ENCODE results near the gene SH2D3A.

- TF ChIP-seq, protein P1, sequence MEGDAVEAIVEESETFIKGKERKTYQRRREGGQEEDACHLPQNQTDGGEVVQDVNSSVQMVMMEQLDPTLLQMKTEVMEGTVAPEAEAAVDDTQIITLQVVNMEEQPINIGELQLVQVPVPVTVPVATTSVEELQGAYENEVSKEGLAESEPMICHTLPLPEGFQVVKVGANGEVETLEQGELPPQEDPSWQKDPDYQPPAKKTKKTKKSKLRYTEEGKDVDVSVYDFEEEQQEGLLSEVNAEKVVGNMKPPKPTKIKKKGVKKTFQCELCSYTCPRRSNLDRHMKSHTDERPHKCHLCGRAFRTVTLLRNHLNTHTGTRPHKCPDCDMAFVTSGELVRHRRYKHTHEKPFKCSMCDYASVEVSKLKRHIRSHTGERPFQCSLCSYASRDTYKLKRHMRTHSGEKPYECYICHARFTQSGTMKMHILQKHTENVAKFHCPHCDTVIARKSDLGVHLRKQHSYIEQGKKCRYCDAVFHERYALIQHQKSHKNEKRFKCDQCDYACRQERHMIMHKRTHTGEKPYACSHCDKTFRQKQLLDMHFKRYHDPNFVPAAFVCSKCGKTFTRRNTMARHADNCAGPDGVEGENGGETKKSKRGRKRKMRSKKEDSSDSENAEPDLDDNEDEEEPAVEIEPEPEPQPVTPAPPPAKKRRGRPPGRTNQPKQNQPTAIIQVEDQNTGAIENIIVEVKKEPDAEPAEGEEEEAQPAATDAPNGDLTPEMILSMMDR (IDR thresholded peaks at IDR 0.05) = no peak
- TF ChIP-seq POLR2A (IDR thresholded peaks at IDR 0.05) = no peak
Measured at GRCh38 chr19:6712692-6713670, 54.3 kb downstream of the SH2D3A start.

Measured in thyroid gland (tissue), 4 donors.